Measurements from ENCODE around the gene RNF135.

Gene RNF135

GRCh38 chr17:30975042-30975820 is 4.4 kb downstream of the RNF135 start:
- TF ChIP-seq GATA3 (IDR thresholded peaks at IDR 0.05; ENCODE audit: low read depth, low read length) (no peak), GATA2 (IDR thresholded peaks at IDR 0.05; ENCODE audit: low read depth, low read length) (no peak)

- TF ChIP-seq GATA3 (IDR thresholded peaks at IDR 0.05; ENCODE audit: low read depth, low read length) (no peak), GATA2 (IDR thresholded peaks at IDR 0.05; ENCODE audit: low read depth, low read length) (no peak)
These were observed 11.0 kb downstream of the RNF135 start for GRCh38 chr17:30981531-30982519.

GRCh38 chr17:30982855-30983254 is 12.0 kb downstream of the RNF135 start:
- TF ChIP-seq GATA3 (IDR thresholded peaks at IDR 0.05; ENCODE audit: low read depth, low read length) (no peak), GATA2 (IDR thresholded peaks at IDR 0.05; ENCODE audit: low read depth, low read length) (no peak)

GRCh38 chr17:30990458-30990857 is 19.6 kb downstream of the RNF135 start:
- TF ChIP-seq GATA2 (IDR thresholded peaks at IDR 0.05; ENCODE audit: low read depth, low read length) (no peak), GATA3 (IDR thresholded peaks at IDR 0.05; ENCODE audit: low read depth, low read length) (no peak)

- TF ChIP-seq GATA3 (IDR thresholded peaks at IDR 0.05; ENCODE audit: low read depth, low read length) (no peak), GATA2 (IDR thresholded peaks at IDR 0.05; ENCODE audit: low read depth, low read length) (no peak)
These were observed 21.7 kb downstream of the RNF135 start for GRCh38 chr17:30992551-30992950.

GRCh38 chr17:30995347-30995746 is 24.5 kb downstream of the RNF135 start:
- TF ChIP-seq GATA2 (IDR thresholded peaks at IDR 0.05; ENCODE audit: low read depth, low read length) = no peak
- no peak for TF ChIP-seq GATA3 (IDR thresholded peaks at IDR 0.05; ENCODE audit: low read depth, low read length)

- TF ChIP-seq GATA3 (IDR thresholded peaks at IDR 0.05; ENCODE audit: low read depth, low read length) (no peak), GATA2 (IDR thresholded peaks at IDR 0.05; ENCODE audit: low read depth, low read length) (no peak)
These were observed 25.6 kb downstream of the RNF135 start for GRCh38 chr17:30996486-30996885.

- TF ChIP-seq GATA2 (IDR thresholded peaks at IDR 0.05; ENCODE audit: low read depth, low read length) (no peak), GATA3 (IDR thresholded peaks at IDR 0.05; ENCODE audit: low read depth, low read length) (no peak)
These were observed 26.4 kb downstream of the RNF135 start for GRCh38 chr17:30997270-30997669.

GRCh38 chr17:30997842-30998241 is 27.0 kb downstream of the RNF135 start:
- no peak for TF ChIP-seq GATA3 (IDR thresholded peaks at IDR 0.05; ENCODE audit: low read depth, low read length)
- TF ChIP-seq GATA2 (IDR thresholded peaks at IDR 0.05; ENCODE audit: low read depth, low read length) = no peak

- TF ChIP-seq GATA2 (IDR thresholded peaks at IDR 0.05; ENCODE audit: low read depth, low read length) = no peak
- TF ChIP-seq GATA3 (IDR thresholded peaks at IDR 0.05; ENCODE audit: low read depth, low read length) = no peak
These were observed 31.2 kb downstream of the RNF135 start for GRCh38 chr17:31002047-31002446.

- TF ChIP-seq GATA3 (IDR thresholded peaks at IDR 0.05; ENCODE audit: low read depth, low read length) (no peak), GATA2 (IDR thresholded peaks at IDR 0.05; ENCODE audit: low read depth, low read length) (no peak)
These were observed 32.5 kb downstream of the RNF135 start for GRCh38 chr17:31003225-31003866.

- TF ChIP-seq GATA2 (IDR thresholded peaks at IDR 0.05; ENCODE audit: low read depth, low read length) (no peak), GATA3 (IDR thresholded peaks at IDR 0.05; ENCODE audit: low read depth, low read length) (no peak)
These were observed 33.3 kb downstream of the RNF135 start for GRCh38 chr17:31004160-31004559.

- TF ChIP-seq GATA2 (IDR thresholded peaks at IDR 0.05; ENCODE audit: low read depth, low read length) (no peak), GATA3 (IDR thresholded peaks at IDR 0.05; ENCODE audit: low read depth, low read length) (no peak)
These were observed 37.0 kb downstream of the RNF135 start for GRCh38 chr17:31007695-31008373.

All from SH-SY5Y (cell line).